ENCODE data around the gene LSS.

LSS gene

DNA sequence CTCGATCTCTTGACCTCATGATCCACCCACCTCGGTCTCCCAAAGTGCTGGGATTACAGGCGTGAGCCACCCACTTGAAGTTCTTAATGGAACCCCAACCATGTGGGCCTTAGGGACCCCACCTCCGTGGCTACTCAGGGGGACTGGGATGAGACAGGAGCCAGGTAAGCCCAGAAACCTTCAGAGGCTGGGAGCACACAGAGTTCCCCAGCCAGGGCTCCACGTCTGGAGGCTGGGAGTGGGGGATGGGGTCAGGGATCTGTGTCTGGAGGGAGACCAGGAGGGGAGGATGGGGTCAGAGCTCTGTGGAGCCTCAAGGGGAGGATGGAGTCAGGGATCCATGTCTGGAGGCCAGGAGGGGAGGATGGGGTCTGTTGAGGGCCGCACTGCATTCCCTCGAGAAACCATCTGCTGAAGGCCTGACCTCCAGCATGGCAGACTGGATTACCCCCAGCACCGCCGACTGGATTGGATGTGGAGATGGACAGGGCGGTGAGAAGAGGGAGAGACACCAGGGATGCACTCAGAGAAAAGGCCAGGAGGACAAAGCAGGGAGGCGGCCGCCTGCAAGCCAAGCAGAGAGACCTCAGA is 71.1 kb downstream of the LSS start:
- Histone ChIP-seq H3K36me3 (replicated peaks in 1 of 2; ENCODE audit: control insufficient read depth in 2 of 2, insufficient read depth in 2 of 2, low read length in 2 of 2) (peaks cover 0 to 4% of the 10 kb centered on the region in 2 donors), H3K27me3 (ENCODE audit: control insufficient read depth in 3 of 3, insufficient read depth in 3 of 3, low read depth in 1 of 3, low read length in 3 of 3) (no peaks in the 10 kb centered on the region), H3K4ac (ENCODE audit: low read length) (no peak overlapping the region), H3K4me3 (ENCODE audit: low read length in 2 of 2) (no peak overlapping the region), H3K27ac (replicated peaks; ENCODE audit: low read length) (no peak overlapping the region), H4K8ac (ENCODE audit: low read depth, low read length) (no peak overlapping the region), H3K9me3 (replicated peaks in 1 of 2; ENCODE audit: control insufficient read depth in 2 of 2, insufficient read depth in 1 of 2, low read depth in 1 of 2, low read length in 2 of 2) (peaks cover 3 to 6% of the 10 kb centered on the region in 2 donors), H2AFZ (ENCODE audit: low read length) (no peak overlapping the region), H2BK12ac (ENCODE audit: low read length) (no peak overlapping the region), H4K91ac (ENCODE audit: low read depth, low read length, poor library complexity) (no peak overlapping the region), H2AK5ac (ENCODE audit: low read depth, low read length) (no peak overlapping the region), H2BK5ac (ENCODE audit: low read length) (no peak overlapping the region), H3K4me2 (ENCODE audit: insufficient read depth, low read length, poor library complexity, severe bottlenecking) (no peak overlapping the region), H3K4me1 (ENCODE audit: control insufficient read depth in 2 of 2, insufficient read depth in 1 of 2, low read depth in 1 of 2, low read length in 2 of 2) (peaks cover 15 to 19% of the 10 kb centered on the region in 2 donors), H3K9ac (ENCODE audit: low read depth, low read length, poor library complexity) (no peak overlapping the region), H2BK120ac (ENCODE audit: low read depth, low read length) (no peak overlapping the region), H2BK15ac (ENCODE audit: low read length) (no peak overlapping the region), H3K14ac (ENCODE audit: low read length) (no peak overlapping the region), H3K23ac (ENCODE audit: low read depth, low read length, poor library complexity) (no peak overlapping the region), H3K79me1 (ENCODE audit: low read depth, low read length) (peaks cover 9% of the 10 kb centered on the region), H3K18ac (ENCODE audit: low read length) (no peak overlapping the region)
- no CpG with 5 or more reads among the region's 12 CpGs for whole genome bisulfite sequencing, 2 donors (ENCODE audit: extremely low coverage in 2 of 2, insufficient read length in 2 of 2, insufficient replicate concordance in 1 of 2)
- no peak for DNase-seq (ENCODE audit: low spot score)

- no peak overlapping the region for H3K4me2 ChIP-seq (ENCODE audit: insufficient read depth, low read length, poor library complexity, severe bottlenecking)
- H3K27me3 ChIP-seq (ENCODE audit: control insufficient read depth in 3 of 3, insufficient read depth in 3 of 3, low read depth in 1 of 3, low read length in 3 of 3): no peaks in the 10 kb centered on the region
- H3K27ac ChIP-seq (replicated peaks; ENCODE audit: low read length): no peak overlapping the region
- H2AFZ ChIP-seq (ENCODE audit: low read length): no peak overlapping the region
- H4K8ac ChIP-seq (ENCODE audit: low read depth, low read length): no peak overlapping the region
- H3K9ac ChIP-seq (ENCODE audit: low read depth, low read length, poor library complexity): no peak overlapping the region
- H3K4ac ChIP-seq (ENCODE audit: low read length): no peak overlapping the region
- no peak overlapping the region for H2BK15ac ChIP-seq (ENCODE audit: low read length)
- no peak overlapping the region for H2BK120ac ChIP-seq (ENCODE audit: low read depth, low read length)
- no CpG with 5 or more reads among the region's 10 CpGs for WGBS, 2 donors (ENCODE audit: extremely low coverage in 2 of 2, insufficient read length in 2 of 2, insufficient replicate concordance in 1 of 2)
- H2BK12ac ChIP-seq (ENCODE audit: low read length): no peak overlapping the region
- H3K79me1 ChIP-seq (ENCODE audit: low read depth, low read length): peaks cover 6% of the 10 kb centered on the region
- no peak overlapping the region for H4K91ac ChIP-seq (ENCODE audit: low read depth, low read length, poor library complexity)
- H3K4me1 ChIP-seq (ENCODE audit: control insufficient read depth in 2 of 2, insufficient read depth in 1 of 2, low read depth in 1 of 2, low read length in 2 of 2): peaks cover 15 to 19% of the 10 kb centered on the region in 2 donors
- peaks cover 0 to 4% of the 10 kb centered on the region in 2 donors for H3K36me3 ChIP-seq (replicated peaks in 1 of 2; ENCODE audit: control insufficient read depth in 2 of 2, insufficient read depth in 2 of 2, low read length in 2 of 2)
- no peak overlapping the region for H3K4me3 ChIP-seq (ENCODE audit: low read length in 2 of 2)
- H3K9me3 ChIP-seq (replicated peaks in 1 of 2; ENCODE audit: control insufficient read depth in 2 of 2, insufficient read depth in 1 of 2, low read depth in 1 of 2, low read length in 2 of 2): peaks cover 3 to 6% of the 10 kb centered on the region in 2 donors
- no peak overlapping the region for H3K18ac ChIP-seq (ENCODE audit: low read length)
- no peak overlapping the region for H2BK5ac ChIP-seq (ENCODE audit: low read length)
- no peak overlapping the region for H3K23ac ChIP-seq (ENCODE audit: low read depth, low read length, poor library complexity)
- no peak overlapping the region for H3K14ac ChIP-seq (ENCODE audit: low read length)
- DNase-seq (ENCODE audit: low spot score): no peak
- no peak overlapping the region for H2AK5ac ChIP-seq (ENCODE audit: low read depth, low read length)
Observed at GRCh38 chr21:46156678-46157077, 71.9 kb downstream of the LSS start.

DNA sequence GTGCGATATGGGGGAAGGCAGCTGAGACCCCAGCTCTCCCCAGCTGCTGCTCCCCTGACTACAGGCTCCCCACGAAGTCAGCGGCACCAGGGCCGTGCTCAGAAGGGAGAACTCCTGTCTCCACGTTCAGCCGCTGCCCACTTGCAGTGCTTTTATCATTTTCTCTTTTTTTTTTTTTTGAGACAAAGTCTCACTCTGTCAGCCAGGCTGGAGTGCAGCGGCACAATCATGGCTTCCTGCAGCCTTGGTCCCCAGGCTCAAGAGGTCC is 72.3 kb downstream of the LSS start:
- WGBS, 2 donors (ENCODE audit: extremely low coverage in 2 of 2, insufficient read length in 2 of 2, insufficient replicate concordance in 1 of 2): no CpG with 5 or more reads among the region's 7 CpGs
- H2AFZ ChIP-seq (ENCODE audit: low read length): no peak overlapping the region
- peaks cover 2 to 4% of the 10 kb centered on the region in 2 donors for H3K9me3 ChIP-seq (replicated peaks in 1 of 2; ENCODE audit: control insufficient read depth in 2 of 2, insufficient read depth in 1 of 2, low read depth in 1 of 2, low read length in 2 of 2)
- H2BK5ac ChIP-seq (ENCODE audit: low read length): peak overlapping the region; percentile 90
- DNase-seq (ENCODE audit: low spot score): no peak
- H2BK120ac ChIP-seq (ENCODE audit: low read depth, low read length): no peak overlapping the region
- peak overlapping the region; percentile 43 for H4K91ac ChIP-seq (ENCODE audit: low read depth, low read length, poor library complexity)
- peaks cover 6% of the 10 kb centered on the region for H3K79me1 ChIP-seq (ENCODE audit: low read depth, low read length)
- H2AK5ac ChIP-seq (ENCODE audit: low read depth, low read length): peak overlapping the region; percentile 95
- H3K4ac ChIP-seq (ENCODE audit: low read length): no peak overlapping the region
- no peak overlapping the region for H3K27ac ChIP-seq (replicated peaks; ENCODE audit: low read length)
- no peak overlapping the region for H2BK12ac ChIP-seq (ENCODE audit: low read length)
- no peak overlapping the region for H3K4me3 ChIP-seq (ENCODE audit: low read length in 2 of 2)
- no peak overlapping the region for H4K8ac ChIP-seq (ENCODE audit: low read depth, low read length)
- peak overlapping the region; percentile 50 for H3K23ac ChIP-seq (ENCODE audit: low read depth, low read length, poor library complexity)
- peaks cover 15 to 21% of the 10 kb centered on the region in 2 donors for H3K4me1 ChIP-seq (ENCODE audit: control insufficient read depth in 2 of 2, insufficient read depth in 1 of 2, low read depth in 1 of 2, low read length in 2 of 2)
- H3K4me2 ChIP-seq (ENCODE audit: insufficient read depth, low read length, poor library complexity, severe bottlenecking): no peak overlapping the region
- peak overlapping the region; percentile 97 for H3K14ac ChIP-seq (ENCODE audit: low read length)
- no peaks in the 10 kb centered on the region for H3K27me3 ChIP-seq (ENCODE audit: control insufficient read depth in 3 of 3, insufficient read depth in 3 of 3, low read depth in 1 of 3, low read length in 3 of 3)
- peak overlapping the region; percentile 85 for H2BK15ac ChIP-seq (ENCODE audit: low read length)
- H3K9ac ChIP-seq (ENCODE audit: low read depth, low read length, poor library complexity): no peak overlapping the region
- peaks cover 0 to 4% of the 10 kb centered on the region in 2 donors for H3K36me3 ChIP-seq (replicated peaks in 1 of 2; ENCODE audit: control insufficient read depth in 2 of 2, insufficient read depth in 2 of 2, low read length in 2 of 2)
- H3K18ac ChIP-seq (ENCODE audit: low read length): no peak overlapping the region

DNA sequence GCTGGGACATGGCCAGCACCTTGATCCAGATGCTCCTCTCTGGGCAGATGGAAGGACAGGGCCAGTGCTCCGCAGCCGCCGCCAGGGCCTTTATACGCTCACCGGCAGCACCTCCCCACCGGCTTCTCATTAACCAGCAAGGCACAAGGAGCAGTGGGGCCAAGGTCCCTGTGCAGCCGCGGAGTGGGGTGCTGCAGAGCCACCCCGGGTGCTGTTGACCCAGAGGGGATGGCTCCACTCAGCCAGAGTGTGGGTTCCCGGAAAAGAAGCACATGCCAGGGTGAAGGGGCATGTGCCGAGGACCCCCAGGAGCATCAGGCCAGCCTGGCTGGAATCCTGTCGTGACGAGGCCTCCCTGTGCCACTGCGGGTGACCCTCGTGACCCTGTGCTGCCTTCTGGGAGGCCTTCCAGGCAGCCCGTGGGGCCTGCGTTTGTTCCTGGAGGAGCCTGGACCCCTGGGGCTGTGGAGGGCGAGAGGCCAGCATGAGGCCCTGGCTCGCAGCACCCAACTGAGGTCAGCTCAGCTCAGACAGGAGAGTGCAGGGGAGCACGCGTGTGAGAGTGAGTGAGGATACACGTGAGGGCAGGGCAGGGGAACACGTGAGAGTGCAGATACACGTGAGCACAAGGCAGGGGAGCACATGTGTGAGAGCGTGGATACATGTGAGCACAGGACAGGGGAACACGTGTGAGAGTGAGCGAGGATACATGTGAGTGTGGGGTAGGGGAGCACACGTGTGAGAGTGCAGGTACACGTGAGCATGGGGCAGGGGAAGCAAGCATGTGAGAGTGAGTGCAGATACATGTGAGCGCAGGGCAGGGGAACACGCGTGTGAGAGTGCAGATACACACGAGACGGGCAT is 72.8 kb downstream of the LSS start, which contains the start of gene FTCD:
Gene FTCD, minus strand, starts transcription at position 66 of the 864 bp plus-strand sequence. Its CDS starts 56 bp downstream, at position 10.
- Histone ChIP-seq H3K4me3 (ENCODE audit: low read length in 2 of 2) (peak within 1 kb of the TSS in 1 of 2 donors; percentile 33), H2BK5ac (ENCODE audit: low read length) (peak within 1 kb of the TSS; percentile 90), H2BK12ac (ENCODE audit: low read length) (peak within 1 kb of the TSS; percentile 82), H3K9ac (ENCODE audit: low read depth, low read length, poor library complexity) (peak within 1 kb of the TSS; percentile 80), H3K18ac (ENCODE audit: low read length) (peak within 1 kb of the TSS; percentile 87), H2AFZ (ENCODE audit: low read length) (no peak within 1 kb of the TSS), H3K36me3 (replicated peaks in 1 of 2; ENCODE audit: control insufficient read depth in 2 of 2, insufficient read depth in 2 of 2, low read length in 2 of 2) (peaks cover 0 to 4% of the 10 kb centered on the region in 2 donors), H3K4me1 (ENCODE audit: control insufficient read depth in 2 of 2, insufficient read depth in 1 of 2, low read depth in 1 of 2, low read length in 2 of 2) (peaks cover 15 to 25% of the 10 kb centered on the region in 2 donors), H3K9me3 (replicated peaks in 1 of 2; ENCODE audit: control insufficient read depth in 2 of 2, insufficient read depth in 1 of 2, low read depth in 1 of 2, low read length in 2 of 2) (peaks cover 0 to 3% of the 10 kb centered on the region in 2 donors), H3K4ac (ENCODE audit: low read length) (peak within 1 kb of the TSS; percentile 84), H2AK5ac (ENCODE audit: low read depth, low read length) (peak within 1 kb of the TSS; percentile 95), H3K4me2 (ENCODE audit: insufficient read depth, low read length, poor library complexity, severe bottlenecking) (no peak within 1 kb of the TSS), H3K27ac (replicated peaks; ENCODE audit: low read length) (no peak within 1 kb of the TSS), H3K27me3 (ENCODE audit: control insufficient read depth in 3 of 3, insufficient read depth in 3 of 3, low read depth in 1 of 3, low read length in 3 of 3) (no peaks in the 10 kb centered on the region), H2BK15ac (ENCODE audit: low read length) (peak within 1 kb of the TSS; percentile 97), H2BK120ac (ENCODE audit: low read depth, low read length) (no peak within 1 kb of the TSS), H4K91ac (ENCODE audit: low read depth, low read length, poor library complexity) (peak within 1 kb of the TSS; percentile 43), H3K23ac (ENCODE audit: low read depth, low read length, poor library complexity) (peak within 1 kb of the TSS; percentile 50), H3K79me1 (ENCODE audit: low read depth, low read length) (peaks cover 6% of the 10 kb centered on the region), H4K8ac (ENCODE audit: low read depth, low read length) (peak within 1 kb of the TSS; percentile 96), H3K14ac (ENCODE audit: low read length) (peak within 1 kb of the TSS; percentile 97)
- DNase-seq (ENCODE audit: low spot score): no peak
- WGBS, 2 donors (ENCODE audit: extremely low coverage in 2 of 2, insufficient read length in 2 of 2, insufficient replicate concordance in 1 of 2): no CpG with 5 or more reads among the region's 34 CpGs
